Right lobe of liver (tissue), 4 donors: ENCODE measurements around the gene CNTN2.

Experiments
- CTCF ChIP-seq, 4 donors: fragments of 200-600 bp in 3 of 4; fragments of 450-650 bp in 1 of 4; IDR thresholded peaks; one replicate each; pipeline versions ENCODE4 v1.5.1 to v1.8.0; 2016 to 2022; ENCODE audit warnings: antibody characterized with exemption in 4 of 4, mild to moderate bottlenecking in 2 of 4
- POLR2A ChIP-seq: fragments of 450-650 bp; IDR thresholded peaks from one replicate; pipeline ENCODE4 v1.6.1; 2017; ENCODE audit warnings: antibody characterized with exemption, mild to moderate bottlenecking
- donor health status: DM: no; HTN: no; CAD: no.
- donor health status: DM: no; HTN: no; CAD: no.
- donor health status: DM: no; HTN: yes; CAD: no.

GRCh38 chr1:205108464-205108863 lies 65.5 kb downstream of the CNTN2 start:
- TF ChIP-seq CTCF (IDR thresholded peaks at IDR 0.05) (no peak), POLR2A (no peak)
